H1 (cell line): Measurements from ENCODE around the gene ARPP21. TPM values are rescaled to one million over a fixed set of nuclear protein-coding genes. Genes with fewer than 3 reads are reported as not detected.

Experiments
- RFX5 ChIP-seq: IDR thresholded peaks from 2 replicates; pipeline ENCODE4 v1.6.1; 2011; ENCODE audit warnings: low read depth, low read length, improper control_type of control experiment, borderline replicate concordance
- RNF2 ChIP-seq: fragments of 200-900, 300-1000 bp; sonication (generic); IDR thresholded peaks from 2 replicates; pipeline ENCODE4 v1.7.1; 2016; ENCODE audit warnings: borderline replicate concordance, low read depth, mild to moderate bottlenecking, antibody characterized with exemption, low read length; ENCODE audit not compliant: poor library complexity, severe bottlenecking; ENCODE audit errors: missing control alignments
- TAF1 ChIP-seq: IDR thresholded peaks from 2 replicates; pipeline ENCODE4 v1.6.1; 2011; ENCODE audit warnings: mild to moderate bottlenecking, low read depth, low read length
- polyA plus RNA-seq, 7 experiments: library from polyadenylated mRNA; depleted of rRNA in 3 of 7; stranded (reverse) in 5 of 7; unstranded in 2 of 7; fragments of >200 nt in 5 of 7; fragments of 200-250 nt in 2 of 7; gene quantifications; 1 replicate in 5 of 7; 2 replicates in 1 of 7; 4 replicates in 1 of 7; pipeline versions ENCODE4 v1.2.1 to v1.2.3, GENCODE V29; 2011 to 2013; ENCODE audit warnings: missing spikeins in 2 of 7, mixed read lengths in 2 of 7
- total RNA-seq: library from RNA; stranded (reverse); fragmentation: NEBNext Ultra II Directional; extraction: Animal tissue kit (Norgen Biotek cat#: 25700); gene quantifications from 2 replicates; pipeline ENCODE4 v1.2.1, GENCODE V29; 2021
- TF ChIP-seq, protein P1 (sequence below): IDR thresholded peaks from 2 replicates; pipeline ENCODE4 v1.6.1; 2012; ENCODE audit warnings: low read length, inconsistent platforms

ARPP21 gene
- total and polyA plus RNA-seq, 2 of the 8 experiments (the other 6 are each of a cell fraction or from before 2014, with no cell fraction given), result not detected

DNA sequence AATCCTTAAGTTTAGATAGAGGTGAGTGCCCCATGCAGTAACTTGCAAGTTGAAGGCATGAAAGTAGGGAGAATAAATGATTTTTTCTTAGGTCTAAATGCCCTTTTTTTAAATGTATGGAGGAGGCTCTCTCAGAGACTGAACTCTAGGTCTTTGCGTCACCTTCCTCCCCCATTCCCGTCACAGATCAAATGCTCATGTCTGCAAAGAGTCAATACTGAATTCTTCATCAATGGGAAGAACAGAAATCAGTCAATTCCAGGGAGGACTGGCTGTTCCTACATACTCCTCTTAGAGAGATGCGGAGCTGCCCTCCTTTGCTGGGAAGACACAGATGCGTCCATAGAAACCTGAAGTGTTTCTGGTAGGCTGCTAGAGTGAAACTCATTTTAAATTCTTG lies 98.2 kb downstream of the ARPP21 start (continued):
- TF ChIP-seq, protein P1, sequence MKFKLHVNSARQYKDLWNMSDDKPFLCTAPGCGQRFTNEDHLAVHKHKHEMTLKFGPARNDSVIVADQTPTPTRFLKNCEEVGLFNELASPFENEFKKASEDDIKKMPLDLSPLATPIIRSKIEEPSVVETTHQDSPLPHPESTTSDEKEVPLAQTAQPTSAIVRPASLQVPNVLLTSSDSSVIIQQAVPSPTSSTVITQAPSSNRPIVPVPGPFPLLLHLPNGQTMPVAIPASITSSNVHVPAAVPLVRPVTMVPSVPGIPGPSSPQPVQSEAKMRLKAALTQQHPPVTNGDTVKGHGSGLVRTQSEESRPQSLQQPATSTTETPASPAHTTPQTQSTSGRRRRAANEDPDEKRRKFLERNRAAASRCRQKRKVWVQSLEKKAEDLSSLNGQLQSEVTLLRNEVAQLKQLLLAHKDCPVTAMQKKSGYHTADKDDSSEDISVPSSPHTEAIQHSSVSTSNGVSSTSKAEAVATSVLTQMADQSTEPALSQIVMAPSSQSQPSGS, result no peak
- TF ChIP-seq RFX5, result no peak
- no peak for TF ChIP-seq RNF2
- no peak for TF ChIP-seq TAF1
